ENCODE data around the gene ARHGAP33. TPM values are rescaled to one million over a fixed set of nuclear protein-coding genes. Genes with fewer than 3 reads are reported as not detected.

Gene ARHGAP33
- total RNA-seq, 1 experiment from 2014 or later = 19.5 TPM

DNA sequence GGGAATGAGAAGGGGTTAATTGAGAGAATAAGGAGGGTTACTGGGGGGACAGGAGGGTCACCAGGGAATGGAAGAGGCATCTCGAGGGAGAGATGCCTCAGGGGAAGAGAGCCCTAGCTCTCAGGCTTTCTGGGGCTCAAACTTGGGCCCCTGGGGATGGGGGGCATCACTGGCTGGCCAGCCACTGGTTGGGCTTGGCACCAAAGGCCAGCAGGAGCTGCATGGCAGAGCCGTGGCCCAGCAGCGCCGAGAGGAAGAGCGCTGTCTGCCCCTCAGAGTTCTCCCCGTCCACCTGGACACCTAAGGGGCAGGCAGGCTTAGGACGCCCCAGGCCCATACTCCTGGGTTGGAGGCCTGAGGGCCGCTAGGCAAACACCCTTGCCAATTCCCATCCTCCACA, 17.5 kb downstream of the ARHGAP33 start:
- no peaks in the 10 kb centered on the region for H3K9me3 ChIP-seq (ENCODE audit: control insufficient read depth, low read depth, low read length)
- no peaks in the 10 kb centered on the region; a peak in 1 of 7 replicates for H3K36me3 Mint-ChIP-seq (ENCODE audit: insufficient read depth in 1 of 3, low read depth in 3 of 3)
- no peak overlapping the region for H4K8ac ChIP-seq (replicated peaks; ENCODE audit: insufficient read length, low read depth, low read length)
- no peak overlapping the region for H2AFZ ChIP-seq (ENCODE audit: low read length)
- peaks cover 3% of the 10 kb centered on the region; the same call in 1 of the 2 replicates for H3K27me3 ChIP-seq (ENCODE audit: insufficient read depth, low read length)
- H4K91ac ChIP-seq (ENCODE audit: insufficient read length, low read depth, low read length) = no peak overlapping the region
- H3K79me2 ChIP-seq (ENCODE audit: insufficient read depth, low read length) = no peaks in the 10 kb centered on the region
- no peak overlapping the region for H3K4me2 ChIP-seq (ENCODE audit: insufficient read depth, insufficient read length, low read length)
- no peaks in the 10 kb centered on the region for H3K9me3 Mint-ChIP-seq
- TF ChIP-seq, protein P1, sequence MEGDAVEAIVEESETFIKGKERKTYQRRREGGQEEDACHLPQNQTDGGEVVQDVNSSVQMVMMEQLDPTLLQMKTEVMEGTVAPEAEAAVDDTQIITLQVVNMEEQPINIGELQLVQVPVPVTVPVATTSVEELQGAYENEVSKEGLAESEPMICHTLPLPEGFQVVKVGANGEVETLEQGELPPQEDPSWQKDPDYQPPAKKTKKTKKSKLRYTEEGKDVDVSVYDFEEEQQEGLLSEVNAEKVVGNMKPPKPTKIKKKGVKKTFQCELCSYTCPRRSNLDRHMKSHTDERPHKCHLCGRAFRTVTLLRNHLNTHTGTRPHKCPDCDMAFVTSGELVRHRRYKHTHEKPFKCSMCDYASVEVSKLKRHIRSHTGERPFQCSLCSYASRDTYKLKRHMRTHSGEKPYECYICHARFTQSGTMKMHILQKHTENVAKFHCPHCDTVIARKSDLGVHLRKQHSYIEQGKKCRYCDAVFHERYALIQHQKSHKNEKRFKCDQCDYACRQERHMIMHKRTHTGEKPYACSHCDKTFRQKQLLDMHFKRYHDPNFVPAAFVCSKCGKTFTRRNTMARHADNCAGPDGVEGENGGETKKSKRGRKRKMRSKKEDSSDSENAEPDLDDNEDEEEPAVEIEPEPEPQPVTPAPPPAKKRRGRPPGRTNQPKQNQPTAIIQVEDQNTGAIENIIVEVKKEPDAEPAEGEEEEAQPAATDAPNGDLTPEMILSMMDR (conservative IDR thresholded peaks at IDR 0.05) = no peak
- H2BK5ac ChIP-seq (ENCODE audit: insufficient read length, low read length) = no peak overlapping the region
- no peak overlapping the region for H2BK12ac ChIP-seq (ENCODE audit: insufficient read length, low read depth, low read length)
- H3K9ac ChIP-seq (ENCODE audit: extremely low read depth, insufficient read length, low read length) = no peak overlapping the region
- no peak overlapping the region for H2BK20ac ChIP-seq (ENCODE audit: low read depth, low read length, poor library complexity, severe bottlenecking)
- no peak overlapping the region for H2AK5ac ChIP-seq (ENCODE audit: insufficient read length, low read length)
- H3K79me1 ChIP-seq (ENCODE audit: insufficient read depth, low read depth, low read length, poor library complexity, severe bottlenecking) = no peaks in the 10 kb centered on the region
- H3K4me1 ChIP-seq (ENCODE audit: insufficient read depth, low read length) = 0 out of 2 replicates have a peak, but pooled peaks cover 1% of the 10 kb centered on the region
- H3K23ac ChIP-seq (ENCODE audit: insufficient read length, low read depth, low read length) = no peak overlapping the region
- peaks cover 3% of the 10 kb centered on the region for H4K20me1 ChIP-seq (ENCODE audit: control insufficient read depth, insufficient read depth, insufficient read length)
- H3K27ac ChIP-seq (ENCODE audit: insufficient read length, low read depth, low read length) = no peak overlapping the region
- H2BK120ac ChIP-seq (ENCODE audit: low read depth, low read length, poor library complexity, severe bottlenecking) = no peak overlapping the region
- H3K4ac ChIP-seq (ENCODE audit: low read depth, low read length) = no peak overlapping the region
- no peak overlapping the region for H4K5ac ChIP-seq (ENCODE audit: insufficient read length, low read depth, low read length)
- no peak overlapping the region for H3K14ac ChIP-seq (ENCODE audit: insufficient read depth, low read length)
- DNase-seq = no peak
- H3K4me3 Mint-ChIP-seq = no peak overlapping the region; a peak in 1 of 5 replicates
- H3T11ph ChIP-seq (ENCODE audit: low read length) = no peak overlapping the region
- H3K27me3 Mint-ChIP-seq (ENCODE audit: low read depth) = peaks cover 33% of the 10 kb centered on the region
- H3K27ac Mint-ChIP-seq = no peak overlapping the region
- no peak overlapping the region for H3K56ac ChIP-seq (ENCODE audit: insufficient read length, low read depth, low read length)
- peaks cover 8 to 18% of the 10 kb centered on the region in 2 experiments for H3K4me1 Mint-ChIP-seq
- no CpG with 5 or more reads among the region's 8 CpGs for WGBS (ENCODE audit: extremely low coverage, insufficient read length, low lambda C conversion rate)
- no peak overlapping the region for H2BK15ac ChIP-seq (ENCODE audit: low read depth, low read length)
- H3K23me2 ChIP-seq (ENCODE audit: insufficient read length, low read depth, low read length, poor library complexity, severe bottlenecking) = peaks cover 5% of the 10 kb centered on the region
- H3K18ac ChIP-seq (ENCODE audit: insufficient read length, low read depth, low read length) = no peak overlapping the region

All from H9 (cell line).